Measurements from ENCODE around the gene LPP. TPM values are rescaled to one million over a fixed set of nuclear protein-coding genes. Genes with fewer than 3 reads are reported as not detected.
A peak's percentile ranks its signal among the peaks of the same experiment; 100 is the strongest.

The LPP gene
- total and polyA plus RNA-seq, 2 of the 4 experiments (the other 2 are of a cell fraction) = 16.0 to 130 TPM

DNA sequence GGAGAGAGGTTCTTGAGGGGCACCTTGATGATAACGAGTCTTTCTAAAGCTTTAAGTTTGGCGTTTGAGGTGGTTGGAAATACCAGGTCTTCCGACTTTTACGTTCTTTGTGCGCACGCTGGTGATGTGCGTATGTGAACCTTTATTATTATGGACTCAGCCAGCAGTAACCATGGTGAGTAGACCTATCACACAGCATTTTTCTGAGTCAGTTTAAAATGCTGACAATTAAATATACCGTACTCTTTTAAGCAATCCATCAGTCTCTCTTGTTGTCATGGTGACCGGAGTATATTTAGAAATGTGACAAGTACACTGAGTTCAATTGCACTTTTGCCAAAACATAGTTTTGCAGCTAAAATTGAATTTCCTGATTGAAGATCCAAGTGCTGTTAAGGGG is 172.2 kb downstream of the LPP start:
- Histone ChIP-seq H3K27ac (ENCODE audit: insufficient read depth, low read length) (no peak overlapping the region), H3K4me3 (ENCODE audit: insufficient read depth, low read depth, low read length) (no peak overlapping the region), H2BK15ac (ENCODE audit: low read depth, low read length) (no peak overlapping the region), H3K9ac (ENCODE audit: low read depth, low read length) (no peak overlapping the region), H3K36me3 (ENCODE audit: control insufficient read depth, insufficient read depth, low read length) (peaks cover 4% of the 10 kb centered on the region), H3K23ac (ENCODE audit: low read depth, low read length) (no peak overlapping the region), H3K4ac (ENCODE audit: low read depth, low read length) (no peak overlapping the region), H3K27me3 (ENCODE audit: control insufficient read depth, insufficient read depth, low read length) (no peaks in the 10 kb centered on the region), H2BK120ac (ENCODE audit: low read depth, low read length) (no peak overlapping the region), H3K9me1 (ENCODE audit: insufficient read depth, low read length) (peaks cover 7% of the 10 kb centered on the region), H3K79me1 (ENCODE audit: low read depth in 1 of 2, low read length in 2 of 2) (peaks cover 52 to 83% of the 10 kb centered on the region in 2 experiments), H3K4me2 (ENCODE audit: low read depth, low read length) (no peak overlapping the region), H3K14ac (replicated peaks; ENCODE audit: low read depth, low read length) (no peak overlapping the region), H4K5ac (ENCODE audit: low read depth, low read length) (no peak overlapping the region), H3K4me1 (ENCODE audit: control insufficient read depth, insufficient read depth, low read length) (peaks cover 4% of the 10 kb centered on the region), H2AK9ac (replicated peaks; ENCODE audit: low read depth, low read length, poor library complexity) (no peak overlapping the region), H4K8ac (ENCODE audit: low read depth in 2 of 2, low read length in 2 of 2) (no peak overlapping the region), H3K9me3 (ENCODE audit: control insufficient read depth, insufficient read depth, low read length) (no peaks in the 10 kb centered on the region), H4K20me1 (ENCODE audit: insufficient read depth, low read length) (peaks cover 43% of the 10 kb centered on the region; the same call in 1 of the 2 replicates), H3K18ac (ENCODE audit: low read depth, low read length) (no peak overlapping the region), H2BK5ac (ENCODE audit: low read depth, low read length, poor library complexity, severe bottlenecking) (no peak overlapping the region), H2BK20ac (ENCODE audit: low read depth, low read length) (no peak overlapping the region), H4K91ac (ENCODE audit: insufficient read depth, low read depth, low read length) (no peak overlapping the region), H3K56ac (ENCODE audit: extremely low read depth, insufficient read depth, low read length) (no peak overlapping the region), H2AK5ac (ENCODE audit: low read depth, low read length) (no peak overlapping the region), H2AFZ (replicated peaks; ENCODE audit: low read length, poor library complexity) (no peak overlapping the region)
- dilution Hi-C loops (cut with HindIII; ENCODE audit: low sequenced_read_pairs, unreplicated experiment) = no loop called here
- ATAC-seq (ENCODE audit: low read depth) (no peak), DNase-seq (no peak)
- ChIA-PET POLR2A (ENCODE audit: unreplicated experiment) (no interaction called here), CTCF (no interaction called here)
- no TSS peak for BruUV-seq (replicated peaks)
- intact Hi-C loops (cut with micrococcal nuclease) = no loop called here
- in situ Hi-C loops (cut with MboI; ENCODE audit: low sequenced_read_pairs) = no loop called here
- TF ChIP-seq ELK1 (IDR thresholded peaks at IDR 0.05; ENCODE audit: borderline replicate concordance, low read depth, low read length) (no peak), MAFK (IDR thresholded peaks at IDR 0.05; ENCODE audit: low read depth, low read length) (peak; percentile 12; the same call in 1 of the 2 replicates)
- 100% methylated on average over 1 of the region's 9 CpGs; no CpG with 5 or more reads in 1 of the 2 experiments for WGBS, 2 experiments (ENCODE audit: extremely low coverage in 2 of 2, insufficient read length in 1 of 2)
